A204.1 (cell line): ENCODE measurements around the gene TLE6.
A peak's percentile ranks its signal among the peaks of the same experiment; 100 is the strongest.
"Not testable (repeated sequence)": the region's sequence is repeated elsewhere in the genome, so short reads cannot be mapped to it uniquely, and the experiment has no call there.

Experiments
- FAIRE-seq: peaks from 2 replicates; lab custom pipeline; 2012; peaks lifted over from hg19 to GRCh38; lab: Jason Lieb, UNC

Gene TLE6

GRCh38 chr19:2977001-2977745 is at the start of gene TLE6:
TSS of gene TLE6 (plus strand) at chr19:2977564. CDS start at chr19:2978234, 670 bp downstream.
- peak; percentile 81 for FAIRE-seq

- no peak for FAIRE-seq
Measured at GRCh38 chr19:2933490-2933910, 43.9 kb upstream of the TLE6 start.

- FAIRE-seq = not testable (repeated sequence)
Measured at GRCh38 chr19:2935863-2936262, 41.5 kb upstream of the TLE6 start.

- no peak for FAIRE-seq
Measured at GRCh38 chr19:2942928-2943640, 34.3 kb upstream of the TLE6 start.

- FAIRE-seq = no peak
Measured at GRCh38 chr19:2944403-2944774, 33.0 kb upstream of the TLE6 start.

GRCh38 chr19:2944775-2945574 is 32.4 kb upstream of the TLE6 start, which contains the start of gene ZNF77:
TSS of gene ZNF77 (minus strand) at chr19:2944971. CDS start at chr19:2944840, 131 bp downstream.
- FAIRE-seq = peak; percentile 99

GRCh38 chr19:2945575-2946184 is 31.7 kb upstream of the TLE6 start:
- no peak for FAIRE-seq

GRCh38 chr19:2949939-2950285 is 27.5 kb upstream of the TLE6 start:
- no peak for FAIRE-seq

- FAIRE-seq = peak; percentile 99
Measured at GRCh38 chr19:2950286-2951124, 26.9 kb upstream of the TLE6 start.

- FAIRE-seq = no peak
Measured at GRCh38 chr19:2952953-2953481, 24.3 kb upstream of the TLE6 start.

- FAIRE-seq = no peak
Measured at GRCh38 chr19:2957160-2957559, 20.2 kb upstream of the TLE6 start.

- no peak for FAIRE-seq
Measured at GRCh38 chr19:2960120-2960519, 17.2 kb upstream of the TLE6 start.

- FAIRE-seq = peak; percentile 95
Measured at GRCh38 chr19:2962018-2962670, 15.2 kb upstream of the TLE6 start.

- no peak for FAIRE-seq
Measured at GRCh38 chr19:2963122-2963521, 14.2 kb upstream of the TLE6 start.

- not testable (repeated sequence) for FAIRE-seq
Measured at GRCh38 chr19:2963631-2964030, 13.7 kb upstream of the TLE6 start.

- no peak for FAIRE-seq
Measured at GRCh38 chr19:2964874-2965273, 12.5 kb upstream of the TLE6 start.

- FAIRE-seq = no peak
Measured at GRCh38 chr19:2967972-2968371, 9.4 kb upstream of the TLE6 start.

GRCh38 chr19:2969104-2969504 is 8.3 kb upstream of the TLE6 start:
- no peak for FAIRE-seq

GRCh38 chr19:2970201-2970835 is 7.0 kb upstream of the TLE6 start:
- no peak for FAIRE-seq

GRCh38 chr19:2973229-2973628 is 4.1 kb upstream of the TLE6 start:
- FAIRE-seq = no peak
